Hypothalamus (tissue), 51 donors: ENCODE measurements around the gene RAD54L.
"Not testable (repeated sequence)": the region's sequence is repeated elsewhere in the genome, so short reads cannot be mapped to it uniquely, and the experiment has no call there.

Source experiments
- DNase-seq, 51 donors: peaks; one replicate each; lab custom pipeline; 2025; lab: John Stamatoyannopoulos, UW

The RAD54L gene

DNA sequence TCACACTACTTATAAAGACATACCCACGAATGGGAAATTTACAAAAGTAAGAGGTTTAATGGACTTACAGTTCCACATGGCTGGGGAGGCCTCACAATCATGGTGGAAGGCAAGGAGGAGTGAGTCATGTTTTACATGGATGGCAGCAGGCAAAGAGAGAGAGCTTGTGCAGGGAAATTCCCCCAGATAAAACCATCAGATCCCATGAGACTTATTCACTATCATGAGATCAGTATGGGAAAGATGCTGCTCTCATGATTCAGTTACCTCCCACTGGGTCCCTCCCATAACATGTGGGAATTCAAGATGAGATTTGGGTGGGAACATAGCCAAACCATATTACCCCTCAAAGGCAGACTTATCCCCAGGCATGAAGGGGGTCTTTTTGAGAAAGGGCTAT is 8.7 kb upstream of the RAD54L start:
- DNase-seq = not testable (repeated sequence)

- not testable (repeated sequence) for DNase-seq
Measured at GRCh38 chr1:46241733-46242132, 5.8 kb upstream of the RAD54L start.

- DNase-seq = no peak
Measured at GRCh38 chr1:46242918-46243317, 4.6 kb upstream of the RAD54L start.

DNA sequence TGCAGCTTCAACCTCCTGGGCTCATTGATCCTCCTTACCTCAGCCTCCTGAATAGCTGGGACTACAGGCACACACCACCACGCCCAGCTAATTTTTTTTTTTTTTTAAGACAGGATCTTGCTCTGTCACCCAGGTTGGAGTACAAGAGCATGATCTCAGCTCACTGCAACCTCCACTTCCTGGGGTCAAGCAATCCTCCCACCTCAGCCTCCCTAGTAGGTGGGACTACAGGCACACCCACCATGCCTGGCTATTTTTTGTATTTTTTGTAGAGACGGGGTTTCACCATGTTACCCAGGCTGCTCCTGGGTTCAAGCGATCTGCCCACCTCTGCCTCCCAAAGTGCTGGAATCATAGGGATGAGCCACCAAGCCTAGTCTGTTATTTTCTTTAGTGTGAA is 3.7 kb upstream of the RAD54L start:
- DNase-seq = not testable (repeated sequence)

DNA sequence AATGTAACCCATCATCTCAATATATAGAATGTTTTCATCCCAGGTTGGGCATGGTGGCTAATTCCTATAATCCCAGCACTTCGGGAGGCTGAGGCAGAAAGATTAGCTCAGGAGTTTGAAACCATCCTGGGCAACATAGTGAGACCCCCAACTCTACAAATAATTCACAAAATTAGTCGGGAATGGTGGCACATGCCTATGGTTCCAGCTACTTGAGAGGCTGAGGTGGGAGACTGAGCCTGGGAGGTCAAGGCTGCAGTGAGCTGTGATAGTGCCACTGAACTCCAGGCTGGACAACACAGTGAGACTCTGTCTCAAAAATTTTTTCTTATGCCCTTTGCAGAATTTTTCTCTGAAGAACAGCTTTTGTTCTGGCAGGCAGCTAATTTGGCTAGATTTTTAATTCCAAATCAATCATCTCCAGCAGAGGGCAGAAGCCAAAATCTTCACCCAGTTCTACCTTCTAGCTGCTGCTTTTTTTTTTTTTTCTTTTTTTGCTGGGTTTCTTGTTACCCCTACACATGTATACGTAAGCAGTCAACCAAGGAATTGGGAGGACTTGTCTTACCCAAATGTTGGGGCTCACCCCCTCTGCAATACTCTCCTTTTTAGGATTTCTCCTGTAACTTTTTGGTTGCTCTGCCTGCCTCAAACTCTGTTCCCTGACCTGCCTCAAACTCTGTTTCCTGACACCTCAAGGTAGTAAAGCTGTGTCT is 2.7 kb upstream of the RAD54L start:
- DNase-seq = no peak

DNA sequence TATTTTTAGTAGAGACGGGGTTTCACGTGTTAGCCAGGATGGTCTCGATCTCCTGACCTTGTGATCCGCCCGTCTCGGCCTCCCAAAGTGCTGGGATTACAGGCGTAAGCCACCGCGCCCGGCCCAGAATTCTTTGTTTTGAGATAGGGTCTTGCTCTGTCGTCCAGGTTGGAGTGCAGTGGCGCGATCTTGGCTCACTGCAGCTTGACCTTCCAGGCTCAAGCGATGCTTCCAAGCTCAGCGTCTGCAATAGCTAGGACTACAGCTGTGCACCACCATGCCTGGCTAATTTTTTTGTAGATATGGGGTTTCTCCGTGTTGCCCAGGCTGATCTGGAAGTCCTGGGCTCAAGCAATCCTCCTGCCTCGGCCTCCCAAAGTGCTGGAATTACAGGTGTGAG is 1.4 kb upstream of the RAD54L start:
- not testable (repeated sequence) for DNase-seq

GRCh38 chr1:46246548-46247435 is 771 bp upstream of the RAD54L start:
- peak in 22 of 51 donors; percentile 30 to 99 (median 52) for DNase-seq

DNA sequence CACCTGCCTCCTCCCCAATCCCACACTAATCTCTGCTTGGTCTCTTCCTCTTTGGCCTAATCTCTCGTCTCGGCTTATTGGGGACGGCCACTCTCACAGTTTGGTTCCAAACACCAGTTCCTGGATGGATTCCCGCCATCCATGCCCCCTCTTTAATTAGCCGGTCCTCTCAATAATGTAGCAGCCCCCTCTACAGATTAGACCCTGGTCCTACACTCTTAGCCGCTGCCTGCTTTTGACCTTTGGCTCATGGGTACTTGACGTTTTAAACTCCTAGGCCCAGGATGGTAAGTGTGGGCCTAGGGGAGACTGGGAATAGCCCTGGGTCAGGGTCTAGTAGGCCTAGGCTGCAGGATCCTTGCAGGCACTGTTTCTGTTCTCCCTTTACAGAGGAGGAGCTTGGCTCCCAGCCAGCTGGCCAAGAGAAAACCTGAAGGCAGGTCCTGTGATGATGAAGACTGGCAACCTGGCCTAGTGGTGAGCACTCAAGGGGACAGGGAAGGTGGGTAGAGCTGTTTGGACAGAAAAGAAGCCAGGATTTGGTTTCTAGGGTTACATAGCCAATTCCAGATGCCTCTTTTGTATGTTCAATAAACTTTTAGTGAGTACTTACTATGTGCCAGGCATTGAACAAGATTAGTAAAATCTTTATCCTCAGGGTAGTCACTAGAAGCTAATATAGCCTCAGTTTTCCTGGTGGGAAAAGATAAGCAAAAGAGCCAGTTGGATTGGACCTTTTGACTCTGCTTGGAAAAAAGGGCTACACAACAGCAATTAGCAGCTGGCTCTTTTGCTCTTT is 758 bp downstream of the RAD54L start:
- peak in 1 of 51 donors; percentile 4 for DNase-seq

GRCh38 chr1:46254668-46255067 is 7.1 kb downstream of the RAD54L start:
- no peak for DNase-seq

- DNase-seq = no peak
Measured at GRCh38 chr1:46256523-46256922, 9.0 kb downstream of the RAD54L start.

- DNase-seq = no peak
Measured at GRCh38 chr1:46262508-46262907, 14.9 kb downstream of the RAD54L start.

DNA sequence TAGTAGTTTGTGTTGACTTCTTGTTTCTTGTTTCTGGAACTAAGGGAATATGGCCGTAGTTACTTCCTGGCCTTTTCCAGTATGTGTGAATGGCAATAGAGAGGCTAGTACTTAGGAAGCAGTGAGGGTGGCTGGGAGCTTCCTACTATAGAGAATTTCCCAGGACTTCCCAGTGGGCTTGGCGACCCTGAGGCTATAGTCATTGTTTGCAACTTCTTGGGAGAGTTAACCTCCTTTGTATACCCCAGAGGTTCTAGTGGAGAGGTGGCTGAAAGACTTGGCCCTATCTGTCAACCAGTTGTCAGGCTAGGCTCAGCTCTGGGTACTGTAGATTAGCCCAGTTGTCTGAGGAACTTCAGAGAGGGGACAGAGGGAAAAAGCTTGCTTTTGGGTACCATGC is 15.6 kb downstream of the RAD54L start:
- DNase-seq = no peak

- no peak for DNase-seq
Measured at GRCh38 chr1:46268578-46268977, 21.0 kb downstream of the RAD54L start.

DNA sequence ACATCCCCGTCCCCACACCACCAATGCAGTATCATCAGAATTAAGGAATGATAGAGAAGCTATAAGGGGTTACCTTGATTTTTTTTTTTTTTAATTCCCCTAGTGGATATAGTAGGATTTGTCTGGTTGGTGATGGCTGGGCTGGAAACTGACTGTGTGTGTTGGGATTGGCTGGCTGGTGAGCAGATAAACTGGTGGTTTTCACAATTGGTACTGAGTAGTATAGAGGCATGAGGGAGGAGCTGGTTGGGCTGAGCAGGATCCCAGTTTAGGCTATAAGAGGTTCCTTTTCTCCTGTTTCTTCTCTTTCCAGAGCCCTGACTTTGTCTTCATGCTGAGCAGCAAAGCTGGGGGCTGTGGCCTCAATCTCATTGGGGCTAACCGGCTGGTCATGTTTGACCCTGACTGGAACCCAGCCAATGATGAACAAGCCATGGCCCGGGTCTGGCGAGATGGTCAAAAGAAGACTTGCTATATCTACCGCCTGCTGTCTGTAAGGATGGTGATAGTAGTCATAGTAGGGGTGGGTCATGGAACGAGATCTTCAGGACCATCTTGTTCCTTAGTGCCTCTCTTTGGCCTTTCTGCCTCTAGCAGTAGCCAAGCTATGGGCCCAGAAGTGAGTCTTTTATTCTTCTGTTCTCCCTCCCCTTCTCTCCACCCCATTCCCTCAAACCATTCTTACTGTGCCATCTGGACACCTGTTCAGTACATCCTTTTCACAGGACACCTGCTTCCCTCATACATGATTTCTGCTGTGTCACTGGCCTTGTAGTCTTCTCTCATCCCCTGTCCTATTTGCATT is 26.9 kb downstream of the RAD54L start:
- no peak for DNase-seq

DNA sequence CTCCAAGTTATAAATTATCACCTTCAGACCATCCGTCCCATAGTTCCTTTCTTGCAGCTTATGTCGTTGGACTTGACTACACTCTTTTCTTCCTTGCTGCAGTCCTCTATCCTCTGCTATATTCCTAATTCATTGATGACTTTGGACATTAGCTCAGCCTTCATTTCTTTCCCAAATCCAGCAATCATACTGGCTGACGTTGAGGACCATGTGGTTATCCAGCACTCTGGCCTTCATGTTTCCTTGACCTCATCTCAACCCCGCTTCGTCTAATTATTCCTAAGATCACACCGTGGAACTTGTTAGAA is 27.4 kb downstream of the RAD54L start:
- DNase-seq = no peak

GRCh38 chr1:46277658-46278373 is 30.3 kb downstream of the RAD54L start:
- no peak for DNase-seq

GRCh38 chr1:46278807-46279206 is 31.2 kb downstream of the RAD54L start:
- no peak for DNase-seq

DNA sequence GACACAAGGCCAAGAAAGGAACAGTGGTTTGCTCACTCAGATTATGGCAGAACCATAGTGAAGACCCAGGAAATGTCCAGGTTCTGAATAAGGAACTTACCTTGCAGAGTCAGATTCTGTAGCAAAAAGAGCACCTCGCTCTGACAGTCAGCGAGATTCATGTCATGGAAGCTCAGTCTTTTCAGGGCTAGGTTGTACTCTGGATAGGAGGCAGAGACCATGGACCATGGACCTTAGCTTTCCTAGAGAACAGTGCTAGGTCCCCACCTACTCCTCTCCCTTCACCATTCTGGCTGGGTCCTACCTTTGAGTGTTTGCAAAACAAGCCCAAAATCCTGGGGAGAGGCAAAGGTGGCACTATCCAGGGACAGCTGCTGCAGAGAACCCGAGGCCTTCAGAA is 32.5 kb downstream of the RAD54L start:
- DNase-seq = no peak

DNA sequence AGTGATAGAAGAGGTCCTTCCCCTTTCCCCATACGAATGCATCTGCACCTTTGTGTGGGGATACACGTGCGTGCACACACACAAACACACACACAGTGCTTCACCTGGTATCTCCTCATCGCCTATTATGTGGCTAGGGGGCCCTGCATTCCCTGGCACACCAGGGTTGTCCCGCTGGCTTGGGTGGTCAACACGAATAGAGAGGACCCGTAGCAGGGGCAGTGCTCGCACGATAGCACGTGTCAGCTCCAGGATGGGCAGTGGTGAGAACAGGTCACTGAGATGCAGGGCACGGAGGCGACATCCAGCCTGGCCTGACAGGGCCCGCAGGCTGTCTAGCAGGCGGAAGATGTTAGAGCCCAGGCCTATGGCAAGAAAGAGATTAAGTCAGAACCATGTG is 33.5 kb downstream of the RAD54L start:
- DNase-seq = no peak

DNA sequence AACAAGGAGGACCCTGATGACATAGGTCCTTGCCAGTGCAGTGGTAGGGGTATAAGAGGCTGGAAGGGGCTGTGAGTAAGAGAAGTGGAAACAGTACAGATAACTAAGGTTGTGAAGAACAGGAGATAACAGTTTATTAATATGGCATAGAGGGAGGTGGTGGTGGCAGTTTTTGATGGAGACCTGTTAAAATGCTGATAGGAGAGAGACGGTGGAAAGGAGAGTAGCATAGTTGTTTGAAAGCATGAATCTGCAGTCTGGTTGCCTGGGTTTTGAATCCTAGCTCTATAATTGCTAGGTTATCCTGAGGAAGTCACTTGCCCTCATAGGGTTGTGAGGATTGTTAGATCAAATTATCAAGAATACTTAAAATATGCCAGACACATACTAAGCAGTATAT is 36.5 kb downstream of the RAD54L start:
- DNase-seq = no peak
